ENCODE measurements around the gene ITGB3BP. TPM values are rescaled to one million over a fixed set of nuclear protein-coding genes. Genes with fewer than 3 reads are reported as not detected.

The ITGB3BP gene
- total RNA-seq, 2 experiments from 2014 or later = 8.3 to 9.3 TPM

DNA sequence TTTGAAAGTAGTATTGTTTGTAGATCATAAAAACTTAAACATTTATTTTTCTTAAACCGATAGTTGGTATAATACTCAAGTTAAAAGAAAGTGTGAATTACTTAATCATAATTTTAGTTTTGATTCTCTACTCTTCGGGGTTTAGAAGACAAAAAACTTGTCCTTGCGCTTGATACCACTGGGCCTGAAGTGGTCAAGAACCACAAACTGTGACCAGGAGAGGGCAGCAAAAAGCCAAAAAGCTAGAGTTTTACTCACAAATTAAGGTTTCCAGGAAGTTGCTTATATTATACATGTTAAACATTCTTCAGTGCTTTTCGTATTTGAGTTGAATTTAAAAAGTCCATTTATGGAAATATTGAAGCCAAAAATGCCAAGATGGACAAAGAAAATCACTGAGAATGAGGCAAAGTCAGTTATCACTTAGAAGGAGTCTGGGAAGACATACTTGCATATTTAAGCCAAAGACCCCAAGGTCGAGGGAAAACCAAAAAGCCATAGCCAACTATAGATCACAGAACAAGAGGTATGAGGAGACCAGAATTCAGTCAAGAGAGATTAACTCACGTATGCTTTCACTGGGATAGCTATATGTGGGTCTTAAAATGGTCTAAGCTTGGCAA is 34.5 kb upstream of the ITGB3BP start:
- ATAC-seq (ENCODE audit: poor library complexity) = no peak
- Mint-ChIP-seq H3K27ac (no peak overlapping the region), H3K4me1 (ENCODE audit: low read depth) (no peaks in the 10 kb centered on the region), H3K27me3 (no peaks in the 10 kb centered on the region), H3K4me3 (no peak overlapping the region), H3K36me3 (ENCODE audit: low read depth) (peaks cover 12% of the 10 kb centered on the region), H3K9me3 (no peaks in the 10 kb centered on the region)
- intact Hi-C loops (cut with DNase I, micrococcal nuclease) = no loop called here
- DNase-seq = peak in 5 of 14 experiments; percentile 3 to 33 (median 22)
- Histone ChIP-seq H3K27me3 (ENCODE audit: control insufficient read depth in 1 of 2, insufficient read depth in 2 of 2, low read length in 2 of 2) (no peaks in the 10 kb centered on the region), H3K27ac (ENCODE audit: low read depth in 1 of 2, low read length in 2 of 2) (no peak overlapping the region), H3K4me3 (ENCODE audit: low read length) (no peak overlapping the region), H3K36me3 (ENCODE audit: insufficient read depth, low read length) (peaks cover 3% of the 10 kb centered on the region), H3K4me1 (ENCODE audit: insufficient read depth, low read length) (no peaks in the 10 kb centered on the region), H3K9me3 (ENCODE audit: control insufficient read depth in 1 of 2, insufficient read depth in 1 of 2, low read length in 2 of 2) (no peaks in the 10 kb centered on the region)
- TF ChIP-seq, protein P1, sequence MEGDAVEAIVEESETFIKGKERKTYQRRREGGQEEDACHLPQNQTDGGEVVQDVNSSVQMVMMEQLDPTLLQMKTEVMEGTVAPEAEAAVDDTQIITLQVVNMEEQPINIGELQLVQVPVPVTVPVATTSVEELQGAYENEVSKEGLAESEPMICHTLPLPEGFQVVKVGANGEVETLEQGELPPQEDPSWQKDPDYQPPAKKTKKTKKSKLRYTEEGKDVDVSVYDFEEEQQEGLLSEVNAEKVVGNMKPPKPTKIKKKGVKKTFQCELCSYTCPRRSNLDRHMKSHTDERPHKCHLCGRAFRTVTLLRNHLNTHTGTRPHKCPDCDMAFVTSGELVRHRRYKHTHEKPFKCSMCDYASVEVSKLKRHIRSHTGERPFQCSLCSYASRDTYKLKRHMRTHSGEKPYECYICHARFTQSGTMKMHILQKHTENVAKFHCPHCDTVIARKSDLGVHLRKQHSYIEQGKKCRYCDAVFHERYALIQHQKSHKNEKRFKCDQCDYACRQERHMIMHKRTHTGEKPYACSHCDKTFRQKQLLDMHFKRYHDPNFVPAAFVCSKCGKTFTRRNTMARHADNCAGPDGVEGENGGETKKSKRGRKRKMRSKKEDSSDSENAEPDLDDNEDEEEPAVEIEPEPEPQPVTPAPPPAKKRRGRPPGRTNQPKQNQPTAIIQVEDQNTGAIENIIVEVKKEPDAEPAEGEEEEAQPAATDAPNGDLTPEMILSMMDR (IDR thresholded peaks at IDR 0.05) = no peak
- CTCF ChIA-PET = no interaction called here
- POLR2A ChIA-PET = no interaction called here

DNA sequence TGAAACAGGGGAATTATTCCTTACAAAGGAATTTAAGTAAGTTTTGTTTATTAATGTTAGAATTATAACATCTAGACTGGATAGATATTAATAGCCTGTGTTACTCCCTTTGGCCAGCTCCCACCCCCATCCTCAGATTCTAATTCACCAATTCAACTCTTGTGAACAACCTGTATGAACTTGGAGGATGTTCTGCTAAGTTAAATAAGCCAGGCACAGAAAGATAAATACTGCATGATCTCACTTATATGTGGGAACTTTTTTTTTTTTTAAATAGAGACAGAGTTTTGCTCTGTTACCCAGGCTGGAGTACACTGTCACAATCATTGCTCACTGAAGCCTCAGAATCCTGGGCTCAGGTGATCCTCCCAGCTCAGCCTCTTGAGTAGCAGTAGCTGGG is 32.5 kb upstream of the ITGB3BP start:
- no peak overlapping the region for H3K27ac Mint-ChIP-seq
- DNase-seq = no peak
- ChIA-PET CTCF (no interaction called here), POLR2A (interaction anchor here (0.6 kb wide), 1 partner anchor 130 kb away, joined by 4 read pairs; no protein-coding TSS in a partner anchor)
- intact Hi-C loops (cut with DNase I, micrococcal nuclease) = no loop called here
- H3K4me3 ChIP-seq (ENCODE audit: low read length) = no peak overlapping the region
- no peaks in the 10 kb centered on the region for H3K4me1 Mint-ChIP-seq (ENCODE audit: low read depth)
- H3K9me3 ChIP-seq (ENCODE audit: control insufficient read depth in 1 of 2, insufficient read depth in 1 of 2, low read length in 2 of 2) = no peaks in the 10 kb centered on the region
- peaks cover 3% of the 10 kb centered on the region for H3K36me3 ChIP-seq (ENCODE audit: insufficient read depth, low read length)
- H3K27me3 ChIP-seq (ENCODE audit: control insufficient read depth in 1 of 2, insufficient read depth in 2 of 2, low read length in 2 of 2) = no peaks in the 10 kb centered on the region
- peaks cover 11% of the 10 kb centered on the region for H3K36me3 Mint-ChIP-seq (ENCODE audit: low read depth)
- H3K4me3 Mint-ChIP-seq = no peak overlapping the region
- no peaks in the 10 kb centered on the region for H3K9me3 Mint-ChIP-seq
- no peaks in the 10 kb centered on the region for H3K27me3 Mint-ChIP-seq
- no peak overlapping the region for H3K27ac ChIP-seq (ENCODE audit: low read depth in 1 of 2, low read length in 2 of 2)
- TF ChIP-seq, protein P1 (IDR thresholded peaks at IDR 0.05) = no peak
- H3K4me1 ChIP-seq (ENCODE audit: insufficient read depth, low read length) = no peaks in the 10 kb centered on the region
- ATAC-seq (ENCODE audit: poor library complexity) = no peak

DNA sequence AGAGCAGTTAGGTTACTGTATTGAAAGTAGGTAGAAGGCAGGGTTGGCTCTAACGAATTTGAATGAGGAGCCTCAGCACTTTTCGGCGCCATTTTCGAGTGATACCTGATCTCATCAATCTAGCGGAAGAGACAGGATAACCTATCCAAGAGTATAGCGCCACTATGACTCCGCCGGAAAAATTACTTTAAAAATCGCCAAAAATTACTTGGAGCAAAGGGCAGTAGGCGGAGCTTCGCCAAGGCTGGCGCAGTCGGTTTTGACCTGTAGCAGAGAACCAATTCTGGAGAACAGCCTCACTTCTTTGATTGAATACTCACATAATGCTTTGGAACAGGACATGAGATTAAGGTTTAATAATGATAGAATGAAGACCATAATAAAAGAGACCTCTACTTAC is 25.9 kb upstream of the ITGB3BP start:
- Histone ChIP-seq H3K36me3 (ENCODE audit: insufficient read depth, low read length) (no peaks in the 10 kb centered on the region), H3K4me1 (ENCODE audit: insufficient read depth, low read length) (no peaks in the 10 kb centered on the region), H3K4me3 (ENCODE audit: low read length) (no peak overlapping the region), H3K9me3 (ENCODE audit: control insufficient read depth in 1 of 2, insufficient read depth in 1 of 2, low read length in 2 of 2) (no peaks in the 10 kb centered on the region), H3K27ac (ENCODE audit: low read depth in 1 of 2, low read length in 2 of 2) (no peak overlapping the region), H3K27me3 (ENCODE audit: control insufficient read depth in 1 of 2, insufficient read depth in 2 of 2, low read length in 2 of 2) (no peaks in the 10 kb centered on the region)
- Mint-ChIP-seq H3K27ac (no peak overlapping the region), H3K27me3 (no peaks in the 10 kb centered on the region), H3K4me3 (no peak overlapping the region), H3K9me3 (no peaks in the 10 kb centered on the region), H3K4me1 (ENCODE audit: low read depth) (no peaks in the 10 kb centered on the region), H3K36me3 (ENCODE audit: low read depth) (peaks cover 30% of the 10 kb centered on the region)
- TF ChIP-seq, protein P1 (IDR thresholded peaks at IDR 0.05) = no peak
- DNase-seq (peak in 1 of 14 experiments; percentile 20), ATAC-seq (ENCODE audit: poor library complexity) (no peak)
- intact Hi-C loops (cut with DNase I, micrococcal nuclease) = no loop called here
- CTCF ChIA-PET = no interaction called here
- POLR2A ChIA-PET = no interaction called here
